HG03575 (cell line): ENCODE results near the gene TMCC3.

Experiments used
- ATAC-seq: cut with Tn5 transposase; IDR thresholded peaks from one replicate; pipeline ENCODE4 v1.9.1; 2021; ENCODE audit not compliant: unreplicated experiment, insufficient number of reproducible peaks, low FRiP score; ENCODE audit errors: extremely low read depth

The TMCC3 gene

DNA sequence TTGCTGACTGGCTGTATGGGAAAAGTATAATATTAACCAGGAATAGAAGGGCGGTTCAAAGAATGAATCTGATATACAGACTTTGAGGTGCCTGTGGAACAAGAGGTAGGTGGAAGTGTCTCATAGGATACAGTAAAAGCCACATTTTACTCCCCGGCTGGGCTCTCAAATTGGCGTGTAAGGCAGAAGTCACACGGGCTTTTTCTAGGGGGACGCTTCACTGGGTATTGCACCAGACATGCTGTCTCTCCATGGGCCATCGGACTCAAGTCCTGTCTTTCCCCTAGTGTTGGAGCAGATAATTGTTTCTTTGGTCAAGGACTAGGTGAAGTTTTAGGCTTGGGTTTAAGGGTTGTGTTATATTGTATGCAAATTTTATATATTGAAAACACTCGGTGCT is 9.1 kb downstream of the TMCC3 start:
- ATAC-seq = no peak

DNA sequence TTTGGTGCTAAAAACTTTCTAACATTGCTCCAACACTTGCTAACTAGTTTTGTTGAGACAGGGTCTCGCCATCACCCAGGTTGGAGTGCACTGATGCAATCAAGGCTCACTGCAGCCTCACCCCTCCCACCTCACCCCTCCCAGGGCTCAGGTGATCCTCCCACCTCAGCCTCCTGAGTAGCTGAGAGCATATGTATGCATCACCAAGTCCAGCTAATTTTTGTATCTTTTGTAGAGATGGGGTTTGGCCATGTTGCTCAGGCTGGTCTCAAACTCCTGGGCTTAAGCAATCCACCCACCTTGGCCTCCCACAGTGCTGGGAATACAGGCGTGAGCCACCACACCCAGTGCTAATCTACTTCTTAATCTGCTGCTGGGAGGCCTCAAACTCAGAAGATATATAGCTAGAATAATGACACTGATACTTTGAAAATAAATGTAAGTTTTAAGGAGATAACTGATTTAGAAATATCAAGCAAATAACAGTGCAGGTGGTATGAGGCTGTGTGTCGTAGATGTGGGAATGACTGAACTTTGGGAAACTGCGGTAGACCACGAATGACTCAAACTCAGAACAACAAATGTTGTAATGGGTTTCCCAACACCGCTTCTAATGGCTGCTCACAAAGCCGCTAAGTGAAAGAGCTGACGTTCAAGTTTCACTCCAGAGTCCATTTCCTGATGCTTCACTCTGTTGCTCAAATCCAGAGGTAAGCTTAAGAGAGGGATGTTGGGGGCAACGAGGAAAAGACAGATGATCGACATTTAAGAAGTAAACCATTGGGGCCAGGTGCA is 10.0 kb downstream of the TMCC3 start:
- ATAC-seq = no peak

DNA sequence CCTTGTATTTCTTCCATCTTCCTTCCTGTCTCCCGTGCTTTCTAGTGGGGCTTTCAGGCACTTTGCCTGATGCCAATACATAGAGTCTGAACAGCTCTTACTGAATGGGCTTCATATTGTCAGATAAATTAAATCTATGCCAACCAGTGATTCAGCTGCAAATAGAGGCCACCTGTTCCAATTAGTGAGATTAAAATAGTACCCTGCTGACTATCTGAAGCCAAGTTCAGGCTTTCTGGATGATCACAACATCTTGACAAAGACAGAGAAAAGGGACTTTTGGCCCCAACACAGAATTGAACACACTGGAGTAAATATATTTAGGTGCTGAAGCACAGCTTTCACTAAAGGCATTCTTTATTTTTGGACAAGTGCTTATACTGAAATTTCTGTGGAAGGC is 11.8 kb downstream of the TMCC3 start:
- ATAC-seq = no peak

DNA sequence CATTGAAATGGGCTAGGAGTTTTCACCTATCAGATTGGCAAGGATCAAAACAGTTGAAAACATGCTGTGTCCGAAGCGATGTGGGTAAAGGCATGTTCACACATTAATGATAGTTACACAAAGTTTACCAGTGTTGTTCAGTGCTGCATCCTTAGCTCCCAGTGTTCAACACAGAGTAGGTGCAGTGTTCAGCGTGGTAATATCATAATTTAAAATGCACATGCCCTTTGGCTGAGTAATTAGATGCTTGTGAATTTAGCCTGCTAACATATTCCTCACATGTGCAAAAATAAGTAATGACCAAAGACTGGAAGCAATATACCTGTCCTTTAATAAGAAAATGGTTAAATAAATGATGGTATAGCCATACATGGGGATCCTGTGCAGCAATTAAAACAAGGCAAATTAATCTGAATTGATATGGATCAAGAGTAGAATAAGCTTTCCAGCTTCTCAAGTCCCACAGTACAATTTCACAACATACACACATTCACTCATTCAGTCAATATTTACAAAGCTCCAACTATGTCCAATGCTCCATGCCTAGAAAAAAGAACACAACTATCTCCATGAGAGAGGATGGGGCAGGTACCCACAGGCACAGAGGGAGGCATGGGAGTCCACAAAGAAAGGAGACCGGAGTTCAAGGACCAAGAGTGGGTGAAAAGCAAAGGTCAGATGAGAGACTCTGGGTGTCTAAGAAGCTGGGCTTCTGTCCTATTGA is 12.8 kb downstream of the TMCC3 start:
- ATAC-seq = no peak

DNA sequence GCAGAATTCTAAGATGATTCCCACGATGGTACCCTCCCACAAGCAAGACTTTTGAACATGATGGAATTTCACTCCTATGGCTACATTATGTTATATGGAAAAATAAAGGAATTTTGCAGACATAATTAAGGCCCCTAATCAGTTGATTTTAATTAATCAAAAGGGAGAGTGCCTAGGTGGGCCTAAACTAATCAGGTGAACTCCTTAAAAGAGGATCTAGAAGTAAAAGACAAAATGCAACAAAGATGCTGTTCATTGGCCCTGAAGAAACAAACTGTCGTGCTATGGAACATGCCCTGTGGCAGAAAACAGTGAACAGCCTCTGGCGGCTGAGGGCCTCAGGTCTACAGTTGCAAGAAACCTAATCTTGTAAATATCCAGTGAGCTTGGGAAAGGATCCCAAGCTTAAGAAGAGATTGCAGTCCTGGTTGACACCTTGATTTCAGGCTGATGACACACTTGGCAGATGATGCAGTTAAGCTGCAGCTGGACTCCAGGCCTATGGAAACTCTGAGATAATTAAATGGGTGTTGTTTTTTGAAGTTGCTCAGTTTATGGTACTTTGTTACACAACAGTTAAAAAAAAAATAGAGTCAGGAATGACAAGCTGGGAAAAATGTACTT is 13.8 kb downstream of the TMCC3 start:
- no peak for ATAC-seq

DNA sequence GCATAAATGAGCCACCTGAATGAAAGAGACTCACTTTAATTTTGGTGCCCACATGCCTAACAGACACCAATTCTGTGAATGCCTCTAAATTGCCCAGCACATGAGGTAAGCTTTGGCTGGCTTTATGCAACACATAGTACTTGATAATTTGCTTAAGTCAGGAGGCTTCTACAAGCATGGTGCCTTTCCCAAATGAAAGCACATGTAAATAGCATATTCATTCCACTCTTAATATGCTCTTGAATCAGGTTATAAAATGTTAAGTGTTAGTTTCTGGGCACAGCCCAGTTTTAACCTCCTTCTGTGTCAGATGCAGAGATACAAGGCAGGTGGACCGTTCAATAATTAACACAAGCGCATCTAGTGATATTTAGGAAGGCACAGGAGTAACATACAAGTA is 15.6 kb downstream of the TMCC3 start:
- no peak for ATAC-seq

DNA sequence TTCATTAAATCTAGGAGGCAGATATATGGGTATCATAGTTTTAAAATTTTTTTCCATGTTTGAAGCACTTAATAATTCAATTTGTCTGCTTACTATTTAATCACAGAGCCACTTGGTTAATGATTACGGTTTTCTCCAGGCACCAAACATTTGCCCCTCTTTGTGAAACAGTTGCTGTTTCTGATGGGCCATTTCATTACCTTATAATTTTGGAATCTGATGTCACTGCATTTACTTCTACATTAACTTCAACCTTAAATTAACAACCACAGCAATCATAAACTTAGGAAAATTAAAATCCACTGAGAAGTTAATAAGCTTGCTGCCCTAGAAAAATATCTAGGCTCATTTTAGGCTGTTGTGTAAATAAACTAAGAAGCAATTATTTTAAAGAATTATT is 17.0 kb downstream of the TMCC3 start:
- ATAC-seq = no peak

DNA sequence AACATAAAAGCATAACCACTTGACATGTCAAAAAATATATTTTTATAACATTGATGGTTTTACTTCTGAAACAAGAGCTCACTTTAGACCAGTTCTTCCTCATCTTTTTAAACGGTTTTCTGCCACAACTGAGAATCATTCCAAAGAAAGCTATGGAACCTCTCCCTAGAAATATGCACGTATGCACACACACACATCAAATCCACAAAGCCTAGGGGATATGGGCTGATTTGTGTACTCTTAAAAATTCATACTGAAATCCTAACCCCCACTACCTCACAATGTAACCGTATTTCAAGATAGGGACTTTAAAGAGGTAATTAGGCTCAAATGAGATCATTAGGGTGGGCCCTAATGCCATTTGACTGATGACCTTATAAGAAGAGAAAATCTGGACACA is 19.3 kb downstream of the TMCC3 start:
- no peak for ATAC-seq

DNA sequence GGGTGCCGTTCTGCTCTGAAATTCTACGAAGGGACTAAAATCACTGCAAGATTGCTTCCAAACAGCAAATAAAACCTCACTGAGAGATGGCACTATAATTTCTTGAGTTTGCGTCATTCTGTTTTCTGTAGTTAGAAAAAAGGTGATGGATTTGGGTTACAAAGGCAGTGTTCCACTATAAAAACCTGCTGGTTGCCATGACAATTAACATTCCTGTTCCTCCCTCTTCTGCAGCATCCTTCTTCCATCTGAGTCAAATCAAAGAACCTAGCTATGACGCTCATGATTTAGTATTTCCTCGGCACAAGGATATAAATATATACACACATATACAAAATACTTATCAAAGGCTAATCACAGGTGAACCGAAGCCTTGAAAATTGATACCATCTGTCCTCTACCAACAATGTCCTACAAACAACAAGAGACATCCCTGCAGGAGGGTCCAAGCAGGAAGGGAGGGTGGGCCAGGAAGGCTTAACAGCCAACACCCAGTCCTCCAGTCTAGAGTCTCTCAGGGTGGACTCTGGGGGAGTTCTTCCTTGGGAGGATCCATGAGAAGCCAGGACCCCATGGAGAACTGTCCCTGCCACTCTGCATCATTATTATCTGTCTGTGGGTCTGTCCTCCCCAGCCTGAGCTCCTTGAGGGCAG is 21.4 kb downstream of the TMCC3 start:
- no peak for ATAC-seq

DNA sequence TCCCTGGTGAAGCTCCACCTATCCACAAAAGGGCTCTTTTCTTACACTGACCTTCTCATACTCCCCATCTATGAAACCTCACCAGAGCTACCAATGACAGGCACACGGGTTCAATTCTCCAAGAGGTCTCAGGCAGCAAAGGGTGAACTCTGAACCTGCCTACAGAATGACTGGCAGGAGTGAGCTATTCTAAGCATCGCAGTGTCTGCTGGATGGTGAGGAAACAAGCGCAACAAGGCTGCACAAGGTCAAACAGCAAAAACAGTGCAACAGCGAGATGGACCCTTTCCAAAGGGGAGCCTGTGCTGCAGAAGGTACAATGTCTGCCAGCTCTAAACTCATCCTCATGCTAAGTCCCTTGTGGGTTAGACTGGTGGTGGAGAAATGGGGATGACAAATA is 22.0 kb downstream of the TMCC3 start:
- ATAC-seq = no peak

DNA sequence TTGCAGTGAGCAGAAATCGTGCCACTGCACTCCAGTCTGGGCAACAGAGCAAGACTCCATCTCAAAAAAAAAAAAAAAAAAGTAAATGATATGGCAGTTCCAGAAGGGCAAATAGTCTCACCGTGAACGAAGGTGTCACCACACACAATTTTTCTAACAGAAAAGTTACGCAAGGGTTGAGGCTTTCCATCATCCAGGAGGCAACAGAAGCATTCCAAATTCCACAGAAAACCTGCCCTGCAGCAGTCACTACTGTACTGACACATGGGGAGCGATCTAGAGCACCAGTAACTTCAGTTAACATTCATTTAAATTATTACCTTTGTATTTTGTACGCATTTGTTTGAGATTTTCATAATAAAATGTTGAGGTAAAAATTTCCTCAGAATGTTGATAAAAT is 24.8 kb downstream of the TMCC3 start:
- no peak for ATAC-seq

DNA sequence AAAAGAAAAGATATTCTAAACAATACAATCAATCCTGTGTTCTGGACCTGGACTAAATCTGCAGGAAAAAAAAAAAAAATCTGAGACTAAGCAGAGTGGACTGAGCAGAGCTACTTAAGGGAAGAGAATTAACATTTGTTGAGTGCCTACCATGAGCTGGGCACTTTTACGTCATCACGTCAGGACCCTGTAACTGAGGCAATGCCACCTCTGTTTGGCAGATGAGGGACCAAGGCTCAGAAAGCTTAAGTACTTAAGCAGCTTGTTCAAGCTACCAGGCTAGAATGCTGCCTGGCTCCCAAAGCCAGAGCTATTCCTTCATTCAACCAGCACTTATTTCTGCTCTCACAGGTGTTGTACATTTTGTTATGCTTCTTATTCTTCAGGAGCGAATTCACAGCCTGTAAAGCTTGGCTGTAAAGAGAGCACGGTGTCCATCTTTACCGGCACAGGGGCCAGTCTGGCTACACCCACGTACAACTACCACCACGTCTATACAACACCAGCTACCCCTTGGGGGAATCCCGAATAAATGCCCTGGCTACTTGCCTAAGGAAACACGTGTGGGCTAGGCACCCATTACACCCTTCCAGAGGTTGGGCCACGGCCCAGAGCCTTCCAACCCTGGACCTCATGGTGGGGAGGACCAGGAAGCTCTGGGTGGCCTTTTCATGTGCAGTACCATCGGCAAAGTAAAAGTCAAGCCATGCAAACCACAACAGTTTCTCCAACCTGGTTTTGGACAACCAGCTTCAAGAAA is 27.0 kb downstream of the TMCC3 start:
- ATAC-seq = no peak

DNA sequence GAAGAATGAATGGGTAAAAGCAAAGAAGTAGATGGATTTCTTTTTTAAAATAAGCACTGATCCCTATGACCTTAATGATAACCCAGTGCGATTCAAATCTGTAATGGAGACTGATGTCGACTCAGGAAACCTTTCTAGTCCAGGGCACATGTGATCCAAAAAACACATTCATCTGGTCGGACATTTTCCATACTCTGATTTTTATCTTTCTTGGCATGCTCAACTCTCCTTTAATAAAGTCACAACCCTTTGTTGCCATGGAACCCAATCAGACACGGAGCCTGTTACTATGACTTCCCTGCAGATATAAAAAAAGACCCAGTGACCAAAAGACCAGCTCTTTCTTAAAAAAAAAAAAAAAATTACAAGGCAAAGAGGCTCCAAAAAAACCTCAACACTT is 27.9 kb downstream of the TMCC3 start:
- ATAC-seq = no peak

DNA sequence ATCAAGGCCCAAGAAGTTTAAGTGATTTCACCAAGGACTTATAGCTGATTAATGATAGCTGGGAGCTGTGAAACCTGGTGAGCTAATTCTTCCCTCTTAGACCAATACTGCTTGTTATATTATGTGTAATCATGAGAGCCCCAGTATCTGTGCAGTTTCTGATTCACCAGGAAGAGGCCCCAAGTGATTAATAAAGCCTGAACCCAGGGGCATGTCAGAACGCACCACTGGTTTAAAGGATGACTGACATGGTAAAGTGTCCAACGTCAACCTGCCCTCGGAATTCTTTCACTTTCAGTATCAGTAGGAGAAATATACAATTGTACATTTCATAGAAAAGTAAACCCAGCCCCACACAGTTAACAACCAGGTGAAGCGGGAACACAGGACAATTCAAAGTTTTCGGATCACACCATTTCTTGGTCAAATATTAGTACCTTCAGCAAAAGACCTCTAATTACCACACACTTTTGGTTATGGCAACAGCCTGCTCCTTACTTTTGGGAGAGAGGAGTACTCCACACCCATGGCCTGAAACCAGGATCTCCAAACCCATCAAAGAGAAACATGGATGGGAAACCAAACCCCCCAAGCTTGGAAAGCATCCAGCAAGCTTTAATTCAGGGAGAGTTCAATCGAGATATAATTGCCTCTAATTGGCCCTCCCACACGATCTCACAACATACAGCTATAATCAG is 28.5 kb downstream of the TMCC3 start:
- ATAC-seq = peak; percentile 91

DNA sequence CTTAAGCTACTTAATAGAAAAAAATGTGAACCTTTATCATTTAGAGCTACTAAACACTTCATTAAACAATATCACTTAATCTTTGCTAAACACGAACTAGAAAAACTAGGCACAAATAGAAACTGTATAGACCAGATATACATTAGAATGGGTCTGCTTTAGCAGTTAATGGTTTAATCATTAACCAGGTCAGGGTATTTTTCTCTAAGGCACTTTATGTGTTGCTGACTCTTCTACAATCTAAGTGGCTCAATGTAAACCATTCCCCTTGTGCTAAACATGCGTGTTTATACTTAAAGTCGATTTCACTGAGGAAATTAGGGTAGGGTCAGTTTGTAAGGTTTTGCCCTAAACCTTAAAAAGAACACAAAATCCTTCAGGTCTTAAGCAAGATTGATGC is 29.7 kb downstream of the TMCC3 start:
- ATAC-seq = no peak

DNA sequence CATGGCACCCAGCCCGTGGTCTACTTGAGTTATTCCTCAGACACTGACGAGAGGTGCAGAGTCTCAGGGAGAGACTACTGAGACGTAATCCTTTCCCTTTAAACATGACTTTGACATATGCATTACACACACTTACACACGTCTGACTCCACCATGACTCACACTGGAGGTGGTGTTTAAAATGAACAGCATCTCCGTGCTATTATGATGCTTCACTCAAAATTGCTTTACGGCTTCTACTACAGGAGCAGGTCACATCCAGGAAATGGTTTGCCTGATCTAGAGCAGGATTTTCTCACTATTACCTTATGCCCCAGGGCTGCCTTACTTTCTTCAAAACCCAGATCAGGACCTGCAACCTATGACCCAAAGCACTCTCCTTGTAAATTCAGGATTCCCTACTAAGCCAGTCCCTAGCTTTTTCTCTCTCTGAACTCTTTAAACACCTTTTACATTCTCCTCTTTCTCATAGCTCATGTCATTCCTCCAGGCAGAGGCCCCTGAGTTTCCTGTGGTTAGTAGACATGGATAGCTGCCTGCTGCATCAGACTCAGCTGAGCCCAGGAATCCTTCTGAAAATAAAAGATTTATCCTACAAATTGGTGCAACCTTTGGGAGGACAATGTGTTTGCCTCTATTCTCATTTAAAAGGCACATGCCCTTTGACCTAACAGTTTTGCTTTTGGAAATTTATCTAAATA is 31.2 kb downstream of the TMCC3 start:
- ATAC-seq = no peak

DNA sequence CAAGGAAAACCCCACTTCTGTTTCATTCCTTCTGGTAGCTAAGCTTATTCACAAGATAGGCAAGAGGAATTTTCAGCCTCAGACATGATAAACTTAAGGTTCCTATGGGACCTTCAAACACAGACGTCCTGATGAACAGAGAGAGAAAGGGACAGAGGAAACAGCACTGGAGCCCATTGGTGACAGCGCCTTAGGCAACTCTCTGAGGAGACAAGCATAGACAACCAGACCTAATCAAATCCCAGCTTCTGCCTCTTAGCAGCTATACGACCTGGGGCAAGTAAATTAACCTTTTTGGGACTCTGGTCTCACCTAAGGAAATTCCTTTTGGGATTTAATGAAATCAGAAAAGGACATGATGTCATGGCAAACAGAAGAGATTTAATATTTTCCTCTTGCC is 33.3 kb downstream of the TMCC3 start:
- no peak for ATAC-seq

DNA sequence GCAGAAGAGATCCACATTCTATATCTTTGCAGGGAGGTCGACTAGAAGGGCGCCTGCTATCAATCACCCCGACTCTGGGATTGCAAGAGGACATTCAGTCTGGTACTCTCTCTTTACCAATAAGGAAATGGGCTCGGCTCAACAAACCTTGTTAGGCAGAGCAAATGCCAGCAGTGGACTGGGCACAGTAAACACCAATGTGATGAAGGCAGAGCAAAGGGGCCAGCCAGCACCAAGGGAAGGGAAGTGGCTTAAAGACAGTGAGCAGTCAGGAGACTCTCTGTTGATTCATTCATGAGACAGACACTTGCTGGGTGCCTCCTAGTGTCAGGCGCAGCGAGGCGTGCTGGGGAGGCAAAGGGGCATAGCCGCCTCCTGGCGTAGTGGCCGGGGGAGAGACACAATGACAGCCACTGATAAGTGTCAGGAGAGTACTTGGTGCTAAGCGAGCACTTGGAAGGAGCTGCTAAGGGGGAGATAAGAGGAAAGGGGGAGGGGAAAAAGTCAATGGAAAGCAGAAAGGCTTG is 34.1 kb downstream of the TMCC3 start:
- ATAC-seq = no peak
